OCI-LY1 (cell line): ENCODE measurements around the gene CENPX.

Source experiments
- H2AFZ ChIP-seq: fragments of 200-600 bp; sonication (generic), shearing (Covaris generic); 2 replicates; pipeline ENCODE4 v1.6.0; 2014; ENCODE audit warnings: antibody characterized with exemption, mild to moderate bottlenecking, low read length
- H3F3A ChIP-seq: fragments of 200-600 bp; sonication (generic), shearing (Covaris generic); 2 replicates; pipeline ENCODE4 v1.6.0; 2014; ENCODE audit warnings: mild to moderate bottlenecking, antibody characterized with exemption, low read length, moderate library complexity; ENCODE audit not compliant: insufficient read depth
- H3K27ac ChIP-seq: fragments of 200-600 bp; sonication (generic); 2 replicates; pipeline ENCODE4 v1.5.1; 2014; ENCODE audit warnings: low read length, mixed run types, mild to moderate bottlenecking, low read depth; ENCODE audit not compliant: poor library complexity, severe bottlenecking
- H3K27me3 ChIP-seq: fragments of 200-600 bp; sonication (generic); 2 replicates; pipeline ENCODE4 v1.6.0; 2014; ENCODE audit warnings: antibody characterized with exemption, mild to moderate bottlenecking, low read length, moderate library complexity; ENCODE audit not compliant: insufficient read depth
- H3K36me3 ChIP-seq: fragments of 200-600 bp; sonication (generic); 2 replicates; pipeline ENCODE4 v1.6.1; 2014; ENCODE audit warnings: mild to moderate bottlenecking, antibody characterized with exemption, low read length, moderate library complexity, mixed read lengths; ENCODE audit not compliant: insufficient read depth
- H3K4me1 ChIP-seq: fragments of 200-600 bp; sonication (generic); 2 replicates; pipeline ENCODE4 v1.5.1; 2014; ENCODE audit warnings: mild to moderate bottlenecking, low read length, moderate library complexity; ENCODE audit not compliant: insufficient read depth, severe bottlenecking
- H3K4me2 ChIP-seq: fragments of 200-600 bp; sonication (generic), shearing (Covaris generic); 2 replicates; pipeline ENCODE4 v1.6.1; 2014; ENCODE audit warnings: low read length
- H3K4me3 ChIP-seq: fragments of 200-600 bp; sonication (generic); 2 replicates; pipeline ENCODE4 v1.5.1; 2014; ENCODE audit warnings: low read length, low read depth, mild to moderate bottlenecking, mixed read lengths; ENCODE audit not compliant: poor library complexity, severe bottlenecking
- H3K79me2 ChIP-seq: fragments of 200-600 bp; shearing (Covaris generic); 2 replicates; pipeline ENCODE4 v1.6.1; 2016; ENCODE audit warnings: mixed run types, low read length, mixed read lengths; ENCODE audit not compliant: insufficient read depth
- H3K9ac ChIP-seq: fragments of 200-600 bp; sonication (generic), shearing (Covaris generic); 2 replicates; pipeline ENCODE4 v1.6.1; 2014; ENCODE audit warnings: mild to moderate bottlenecking, low read length, mixed read lengths
- H3K9me2 ChIP-seq: fragments of 200-600 bp; sonication (generic), shearing (Covaris generic); 2 replicates; pipeline ENCODE4 v1.6.1; 2014; ENCODE audit warnings: low read depth, mild to moderate bottlenecking, low read length, mixed read lengths
- H3K9me3 ChIP-seq: fragments of 200-600 bp; shearing (Covaris generic); 2 replicates; pipeline ENCODE4 v1.6.1; 2014; ENCODE audit warnings: low read length, mixed read lengths
- H4K20me1 ChIP-seq: fragments of 200-600 bp; sonication (generic), shearing (Covaris generic); 2 replicates; pipeline ENCODE4 v1.6.0; 2016; ENCODE audit warnings: mild to moderate bottlenecking, low read length; ENCODE audit not compliant: insufficient read depth
- CTCF ChIP-seq: fragments of 200-600 bp; sonication (generic), shearing (Covaris generic); IDR thresholded peaks from 2 replicates; pipeline ENCODE4 v1.5.1; 2017; ENCODE audit warnings: mild to moderate bottlenecking, antibody characterized with exemption, low read length, moderate library complexity, mixed read lengths
- EZH2 ChIP-seq: fragments of 200-600 bp; sonication (generic), shearing (Covaris generic); IDR thresholded peaks from 2 replicates; pipeline ENCODE4 v1.8.0; 2017; ENCODE audit warnings: borderline replicate concordance, mixed run types, mild to moderate bottlenecking, antibody characterized with exemption, low read length, moderate library complexity, mixed read lengths

CENPX gene

GRCh38 chr17:82062984-82063368, 40.3 kb upstream of the CENPX start:
- Histone ChIP-seq H3K4me3 (no peak overlapping the region), H3K9me2 (no peaks in the 10 kb centered on the region), H3K4me2 (no peak overlapping the region), H3K79me2 (no peaks in the 10 kb centered on the region), H3K4me1 (peaks cover 25% of the 10 kb centered on the region), H4K20me1 (no peaks in the 10 kb centered on the region), H3K36me3 (peaks cover 59% of the 10 kb centered on the region), H3K9me3 (no peaks in the 10 kb centered on the region), H3F3A (no peaks in the 10 kb centered on the region), H3K27ac (no peak overlapping the region), H2AFZ (no peak overlapping the region), H3K27me3 (no peaks in the 10 kb centered on the region), H3K9ac (no peak overlapping the region)
- TF ChIP-seq CTCF (no peak), EZH2 (no peak)

- Histone ChIP-seq H3K9ac (no peak overlapping the region), H3K36me3 (peaks cover 66% of the 10 kb centered on the region), H3K27me3 (no peaks in the 10 kb centered on the region), H4K20me1 (no peaks in the 10 kb centered on the region), H3K27ac (no peak overlapping the region), H3K4me1 (peaks cover 25% of the 10 kb centered on the region), H3K9me2 (no peaks in the 10 kb centered on the region), H3K4me2 (no peak overlapping the region), H3F3A (no peaks in the 10 kb centered on the region), H3K79me2 (no peaks in the 10 kb centered on the region), H2AFZ (no peak overlapping the region), H3K4me3 (no peak overlapping the region), H3K9me3 (no peaks in the 10 kb centered on the region)
- no peak for TF ChIP-seq CTCF
- TF ChIP-seq EZH2 = no peak
These were observed 39.7 kb upstream of the CENPX start for GRCh38 chr17:82062076-82062983.

GRCh38 chr17:82061047-82061925, 38.6 kb upstream of the CENPX start:
- Histone ChIP-seq H3K9me3 (no peaks in the 10 kb centered on the region), H3F3A (no peaks in the 10 kb centered on the region), H3K4me2 (no peak overlapping the region), H2AFZ (no peak overlapping the region), H4K20me1 (no peaks in the 10 kb centered on the region), H3K9ac (no peak overlapping the region), H3K4me3 (no peak overlapping the region), H3K27ac (no peak overlapping the region), H3K79me2 (no peaks in the 10 kb centered on the region), H3K4me1 (peaks cover 20% of the 10 kb centered on the region), H3K36me3 (peaks cover 76% of the 10 kb centered on the region), H3K27me3 (no peaks in the 10 kb centered on the region), H3K9me2 (no peaks in the 10 kb centered on the region)
- TF ChIP-seq CTCF = no peak
- no peak for TF ChIP-seq EZH2
